Renal cortical epithelial cell (primary cell): Measurements from ENCODE around the gene TLN1. TPM values are rescaled to one million over a fixed set of nuclear protein-coding genes. Genes with fewer than 3 reads are reported as not detected.

Source experiments
- DNase-seq: peaks from one replicate; pipeline ENCODE4 v3.0.0-alpha.2; 2011; ENCODE audit warnings: low read depth
- total RNA-seq: library from RNA; depleted of rRNA; stranded (reverse); fragments of >200 nt; gene quantifications from 2 replicates; pipeline ENCODE4 v1.2.3, GENCODE V29; 2014

The TLN1 gene
- total RNA-seq, 1 donor from 2014 or later: 772 TPM

DNA sequence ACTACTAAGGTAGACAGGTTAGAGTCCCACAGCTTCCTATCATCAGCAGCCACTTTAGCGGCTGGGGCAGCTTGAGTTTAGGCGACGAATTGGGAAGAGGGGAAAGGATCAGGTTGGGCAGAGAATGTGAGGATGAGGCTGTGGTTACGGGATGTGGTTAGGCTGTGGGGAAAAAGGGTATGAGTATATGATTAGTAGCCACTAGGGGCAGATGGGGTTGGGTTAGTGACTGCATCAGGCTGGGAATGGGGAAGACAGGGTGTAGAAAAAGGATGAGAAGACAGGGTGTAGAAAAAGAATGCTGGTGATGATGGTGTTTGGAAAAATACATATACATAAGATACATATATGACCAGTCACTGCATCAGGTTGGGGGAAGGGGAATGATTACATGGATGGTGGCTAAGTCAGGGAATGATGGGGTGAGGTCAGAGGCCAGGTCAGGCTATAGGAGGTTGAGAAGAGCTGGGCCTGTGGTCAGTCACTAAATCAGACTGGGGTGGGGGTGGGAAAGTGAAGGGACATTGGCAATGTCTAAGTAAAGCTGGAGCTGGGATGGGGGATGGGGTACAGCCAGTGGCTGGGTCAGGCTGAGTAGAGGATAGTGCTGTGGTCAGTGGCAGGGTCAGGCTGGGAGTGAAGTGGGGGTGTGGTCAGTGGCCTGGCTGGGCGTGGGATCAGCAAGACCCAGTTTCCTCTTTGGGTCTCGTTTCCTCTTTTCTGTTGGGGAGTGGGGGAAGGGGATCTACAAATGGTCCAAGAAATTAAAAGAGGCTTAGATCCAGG is 2.1 kb downstream of the TLN1 start:
- peak; percentile 71 for DNase-seq

GRCh38 chr9:35729101-35729500 is 2.9 kb downstream of the TLN1 start:
- DNase-seq: no peak

DNA sequence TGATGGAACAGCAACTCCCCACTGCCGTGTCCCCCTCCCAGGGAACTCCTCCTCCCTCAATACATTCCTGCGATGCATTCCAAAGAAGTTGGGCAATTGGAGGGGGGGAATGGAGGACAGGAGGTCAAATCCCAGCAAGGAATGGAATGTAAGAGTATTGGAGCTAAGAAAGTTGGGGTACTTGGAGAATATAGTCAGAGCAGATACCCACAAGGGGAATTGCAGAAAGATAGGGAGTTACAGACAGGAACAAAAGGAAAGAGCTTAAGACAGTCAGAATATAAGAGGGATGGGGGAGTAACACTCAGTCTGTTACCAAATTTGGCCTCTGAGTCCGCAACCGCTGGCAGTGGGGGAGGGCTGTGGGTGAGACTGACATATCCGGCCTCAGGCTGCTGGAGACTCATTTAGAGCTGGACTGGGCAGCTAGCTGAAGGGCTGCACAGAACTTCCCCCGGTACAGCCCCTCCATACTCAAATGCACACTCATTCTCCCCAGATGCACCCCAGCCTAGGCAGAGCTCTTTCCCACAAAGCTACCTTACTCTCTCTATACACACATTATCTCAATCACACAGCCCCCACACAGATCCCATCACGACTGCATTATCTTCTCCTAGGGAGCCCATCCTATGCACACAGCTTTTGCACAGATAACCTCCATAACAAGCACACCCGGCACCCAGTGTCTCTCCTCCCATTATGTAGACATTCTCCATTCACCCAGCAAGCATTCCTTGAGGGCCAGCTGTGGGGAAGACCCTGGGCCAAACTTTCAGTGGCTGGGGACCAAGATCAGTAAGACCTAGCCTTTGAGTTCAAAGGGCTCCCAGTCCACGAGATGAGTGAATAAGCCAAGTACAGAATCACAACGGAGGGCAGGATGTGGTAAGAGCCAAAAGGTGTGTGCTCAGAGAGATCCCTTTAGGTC is 3.7 kb downstream of the TLN1 start:
- DNase-seq: peak; percentile 92

GRCh38 chr9:35727676-35728040 is 4.3 kb downstream of the TLN1 start:
- DNase-seq: no peak

DNA sequence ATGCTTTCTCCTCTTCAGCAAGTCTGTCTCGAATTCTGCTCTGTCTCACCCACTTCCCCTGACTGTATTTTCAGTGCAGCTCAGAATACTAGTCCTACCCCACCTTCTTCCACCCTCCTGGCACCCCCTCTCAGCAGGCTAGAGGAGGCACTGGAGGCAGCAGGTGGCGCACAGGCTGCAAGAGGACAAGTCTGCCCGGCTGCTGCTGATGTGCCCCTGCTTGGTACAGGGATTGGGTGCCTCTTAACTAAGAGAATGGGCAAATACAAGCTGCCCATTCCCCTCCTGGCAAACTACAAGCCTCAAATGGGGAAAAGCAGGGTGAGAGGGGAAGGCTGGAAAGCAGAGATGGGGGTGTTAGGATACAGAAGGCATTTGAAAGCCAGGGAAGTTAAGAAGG is 5.1 kb downstream of the TLN1 start:
- peak; percentile 74 for DNase-seq

DNA sequence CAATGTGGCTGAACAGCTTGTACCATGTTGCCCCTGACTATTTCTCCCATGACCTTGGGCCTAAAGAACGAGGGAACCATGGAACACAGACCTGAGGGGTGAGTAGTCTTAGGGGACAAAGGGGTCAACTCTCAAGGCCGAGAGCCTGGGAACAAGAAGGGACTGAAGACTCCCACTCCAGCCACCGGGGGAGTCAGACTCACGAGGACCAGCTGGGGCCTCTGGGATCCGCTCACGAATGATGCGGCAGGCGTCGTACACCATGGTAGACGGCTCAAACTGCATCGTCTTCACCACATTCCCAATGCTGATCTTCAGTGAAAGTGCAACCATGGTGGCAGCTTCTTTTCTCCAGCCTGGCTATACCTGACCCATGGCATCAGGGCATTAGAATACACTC is 6.6 kb downstream of the TLN1 start:
- DNase-seq: no peak

DNA sequence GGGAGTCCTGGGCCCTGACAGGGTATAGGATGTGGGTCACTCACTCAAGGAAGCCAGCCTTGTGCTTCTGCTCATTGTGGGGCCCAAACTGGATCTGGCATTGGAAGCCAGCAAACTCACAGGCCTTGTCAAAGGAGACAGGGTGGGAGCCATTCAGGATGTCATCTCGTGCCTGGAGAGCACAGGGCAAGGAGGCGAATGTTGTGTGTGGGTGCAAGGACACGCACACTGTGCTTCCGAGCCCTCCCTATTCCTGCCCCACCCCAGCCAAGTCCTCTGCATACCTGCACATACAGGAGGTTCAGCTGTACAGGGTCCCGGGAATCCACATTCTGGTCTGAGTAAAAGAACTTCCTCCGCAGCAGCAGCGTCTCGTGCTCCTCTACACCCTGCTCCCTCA is 8.1 kb downstream of the TLN1 start:
- no peak for DNase-seq

DNA sequence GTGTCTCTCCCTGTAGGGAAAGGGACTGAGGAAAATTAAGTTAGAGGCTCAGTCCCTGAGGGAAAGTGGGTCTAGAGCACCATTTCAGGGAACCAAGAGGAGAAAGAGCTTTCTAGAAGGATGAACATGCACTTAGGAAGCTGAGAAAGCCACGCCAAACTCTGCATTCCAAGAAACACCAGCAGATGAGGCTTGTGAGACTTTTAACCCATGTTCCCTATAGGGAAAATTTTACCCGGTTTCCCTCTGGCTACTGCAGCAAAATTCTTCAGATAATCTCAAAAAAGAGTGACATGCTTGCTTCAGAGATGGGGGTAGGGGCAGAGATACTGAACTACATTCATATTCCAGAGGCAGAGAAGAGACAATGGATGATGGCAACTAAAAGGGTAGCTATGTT is 8.6 kb downstream of the TLN1 start:
- no peak for DNase-seq

DNA sequence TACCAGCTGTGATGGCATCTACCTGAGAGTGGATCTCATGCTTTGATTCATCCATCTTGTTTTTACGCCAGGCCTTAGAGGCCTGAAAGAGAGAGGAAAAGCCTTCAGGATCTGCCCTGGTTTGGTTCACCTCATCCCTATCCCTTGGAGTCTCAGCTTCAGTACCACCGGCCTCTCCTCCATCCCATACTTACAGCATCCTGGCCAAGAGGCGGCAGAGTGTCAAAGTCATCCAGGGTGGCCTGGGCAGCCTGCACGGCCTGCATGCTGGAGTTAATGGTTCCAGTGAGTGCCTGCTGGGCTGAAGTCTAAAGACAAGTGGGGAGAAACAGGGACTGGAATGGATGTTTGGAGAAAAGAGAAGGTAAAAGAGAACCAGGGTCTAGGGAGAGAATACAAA is 12.4 kb downstream of the TLN1 start:
- DNase-seq: no peak

- no peak for DNase-seq
Measured at GRCh38 chr9:35718721-35719511, 13.1 kb downstream of the TLN1 start.

DNA sequence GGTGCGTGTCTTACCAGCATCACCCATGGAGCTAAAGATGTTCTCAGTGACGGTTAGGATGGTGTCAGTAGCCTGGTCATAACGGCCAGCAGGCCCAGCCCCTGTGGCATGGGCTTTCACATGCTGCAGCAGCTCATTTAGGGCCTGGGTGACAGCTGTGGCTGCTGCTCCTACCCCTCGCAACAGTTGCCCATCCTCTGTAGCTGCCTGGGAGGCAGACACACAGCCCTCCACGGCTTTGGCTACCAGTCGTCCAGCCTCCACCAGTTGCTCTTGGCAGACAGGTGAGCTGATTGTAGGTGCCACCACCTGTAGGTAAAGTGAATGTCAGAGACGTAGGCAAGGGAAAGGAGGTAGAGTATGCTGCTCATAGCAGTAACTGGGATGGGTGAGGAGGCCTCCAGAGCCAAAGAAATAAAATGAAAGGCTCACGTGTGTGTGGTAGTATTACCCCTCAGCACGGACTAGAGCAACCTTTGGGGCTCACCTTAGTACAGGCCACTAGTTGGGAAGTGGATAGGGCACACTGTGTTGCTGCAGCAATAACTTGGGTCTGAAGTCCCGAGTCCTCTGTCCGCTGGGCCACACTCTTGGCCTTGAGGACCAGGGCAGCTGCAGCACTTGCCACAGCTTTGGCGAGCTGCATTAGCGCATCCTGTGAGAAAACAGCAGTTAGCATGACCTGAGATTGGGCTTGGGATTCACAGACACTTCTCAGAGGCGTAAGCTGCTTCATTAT is 14.7 kb downstream of the TLN1 start:
- no peak for DNase-seq

DNA sequence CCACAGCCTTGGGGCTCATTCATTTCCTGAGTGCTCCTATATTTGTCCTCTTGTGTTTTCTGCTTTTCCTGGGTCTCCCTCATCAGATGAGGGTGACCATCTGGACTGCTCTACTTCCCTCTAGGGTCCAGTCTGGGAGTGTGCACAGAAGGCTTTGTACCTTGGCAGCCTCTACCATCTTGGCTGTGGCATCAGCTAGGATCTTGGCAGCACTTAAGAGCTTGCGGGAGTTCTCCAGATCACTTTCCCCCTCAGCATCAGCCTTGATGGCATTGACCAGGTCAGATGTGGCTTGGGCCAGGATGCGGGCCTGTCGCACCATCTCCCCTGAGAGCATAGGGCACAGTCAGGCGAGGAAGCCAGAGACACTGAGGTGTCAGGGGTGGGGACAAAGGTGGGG is 15.8 kb downstream of the TLN1 start:
- DNase-seq: no peak

- DNase-seq: no peak
Measured at GRCh38 chr9:35714579-35715252, 17.3 kb downstream of the TLN1 start.

DNA sequence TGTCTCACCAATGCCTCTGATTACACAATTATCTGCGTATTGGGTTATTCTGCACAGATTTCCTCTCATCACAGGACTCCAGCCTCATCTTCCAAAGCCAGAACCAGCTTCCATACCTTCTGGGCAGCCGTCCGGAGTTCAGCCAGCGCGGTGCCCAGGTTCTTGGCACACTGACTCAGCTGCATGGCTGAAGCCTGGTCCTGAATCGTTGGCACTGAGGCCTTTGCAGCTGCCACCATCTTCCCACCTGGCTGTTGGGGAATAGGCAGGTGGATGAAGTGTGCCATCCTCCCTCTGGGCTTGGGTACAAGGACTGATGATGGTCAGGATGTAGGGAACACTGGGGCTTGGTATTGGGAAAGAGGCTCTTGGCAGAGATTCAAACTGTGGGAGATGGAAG is 17.9 kb downstream of the TLN1 start:
- no peak for DNase-seq

- no peak for DNase-seq
Measured at GRCh38 chr9:35713578-35713977, 18.4 kb downstream of the TLN1 start.

DNA sequence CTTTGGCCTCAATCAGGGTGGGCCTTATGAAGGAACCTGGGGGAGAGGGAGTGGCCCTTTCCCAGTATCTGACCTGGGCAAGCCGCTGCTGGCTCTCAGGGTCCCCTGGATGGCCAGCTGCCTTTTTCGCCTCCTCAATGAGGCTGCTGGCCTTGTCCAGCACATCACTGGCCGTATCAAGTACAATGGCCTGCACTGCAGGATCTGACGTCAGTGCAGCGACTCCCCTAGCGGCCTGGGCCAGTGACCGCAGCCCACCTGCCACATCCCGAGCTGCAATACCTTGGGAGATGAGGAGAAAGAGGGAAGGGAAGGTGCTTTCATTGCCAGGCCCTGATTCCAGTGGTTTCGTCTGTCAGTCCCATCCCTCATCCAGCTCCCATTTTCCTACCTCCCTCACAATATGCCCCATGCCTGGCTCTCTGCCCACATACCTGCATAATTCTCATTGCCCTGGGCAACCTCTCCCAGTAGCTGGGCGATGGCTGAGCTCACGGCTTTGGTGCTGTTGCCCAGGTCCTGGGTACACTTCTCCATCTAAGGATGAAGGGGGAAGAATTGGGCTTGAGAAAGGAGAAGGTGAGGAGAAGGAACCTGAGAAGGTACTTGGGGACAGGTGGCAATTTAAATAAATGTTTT is 19.1 kb downstream of the TLN1 start:
- peak; percentile 29 for DNase-seq

- DNase-seq: peak; percentile 46
Measured at GRCh38 chr9:35711501-35712428, 20.2 kb downstream of the TLN1 start.

- DNase-seq: no peak
Measured at GRCh38 chr9:35710818-35711500, 21.0 kb downstream of the TLN1 start.

DNA sequence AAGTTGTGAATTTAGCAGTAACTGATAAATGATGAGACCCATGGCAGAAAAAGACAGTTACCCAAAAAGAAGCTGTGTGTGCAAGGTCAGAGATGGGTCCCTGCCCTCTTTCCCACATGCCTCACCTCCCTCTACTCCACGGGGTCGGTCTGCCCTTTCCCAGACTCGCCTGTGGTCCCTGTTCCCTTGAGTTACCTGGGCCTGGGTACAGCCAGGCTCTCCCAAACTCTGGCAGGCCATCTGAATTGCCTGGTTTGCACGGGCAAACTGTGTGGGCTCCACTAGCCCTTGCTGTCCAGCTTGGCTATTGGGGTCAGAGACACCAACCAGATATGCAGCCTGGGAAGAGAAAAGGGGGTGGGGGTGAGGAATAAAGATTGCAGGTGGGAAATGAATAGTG is 23.8 kb downstream of the TLN1 start:
- DNase-seq: no peak
